ENCODE measurements around the gene CUBN.

Gene CUBN

DNA sequence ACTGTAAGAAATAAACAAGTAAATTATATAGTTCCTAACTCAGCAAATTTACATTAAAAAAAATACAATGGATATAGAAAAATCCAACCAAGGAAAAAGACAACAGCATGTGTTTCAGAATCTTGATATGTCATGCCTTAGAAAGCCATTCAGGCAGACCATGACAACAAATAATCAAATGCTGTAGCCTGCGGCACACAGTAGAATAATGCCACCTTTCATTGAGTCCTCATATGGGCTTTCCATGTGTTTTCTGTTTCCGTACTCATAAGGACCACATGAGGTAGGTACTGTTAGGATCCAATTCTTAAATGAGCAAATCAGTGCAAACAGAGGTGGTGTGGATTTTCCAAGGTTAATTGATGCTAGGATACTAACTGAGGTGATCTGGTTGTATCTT, 138.6 kb downstream of the CUBN start:
- DNase-seq (ENCODE audit: low read depth in 2 of 2): no peak

- DNase-seq (ENCODE audit: low read depth in 2 of 2): no peak
Measured at GRCh38 chr10:16989826-16990293, 139.8 kb downstream of the CUBN start.

- DNase-seq (ENCODE audit: low read depth in 2 of 2): no peak
Measured at GRCh38 chr10:16988900-16989299, 140.7 kb downstream of the CUBN start.

GRCh38 chr10:16987976-16988610, 141.5 kb downstream of the CUBN start:
- DNase-seq (ENCODE audit: low read depth in 2 of 2): no peak

- DNase-seq (ENCODE audit: low read depth in 2 of 2): no peak
Measured at GRCh38 chr10:16987206-16987621, 142.4 kb downstream of the CUBN start.

DNA sequence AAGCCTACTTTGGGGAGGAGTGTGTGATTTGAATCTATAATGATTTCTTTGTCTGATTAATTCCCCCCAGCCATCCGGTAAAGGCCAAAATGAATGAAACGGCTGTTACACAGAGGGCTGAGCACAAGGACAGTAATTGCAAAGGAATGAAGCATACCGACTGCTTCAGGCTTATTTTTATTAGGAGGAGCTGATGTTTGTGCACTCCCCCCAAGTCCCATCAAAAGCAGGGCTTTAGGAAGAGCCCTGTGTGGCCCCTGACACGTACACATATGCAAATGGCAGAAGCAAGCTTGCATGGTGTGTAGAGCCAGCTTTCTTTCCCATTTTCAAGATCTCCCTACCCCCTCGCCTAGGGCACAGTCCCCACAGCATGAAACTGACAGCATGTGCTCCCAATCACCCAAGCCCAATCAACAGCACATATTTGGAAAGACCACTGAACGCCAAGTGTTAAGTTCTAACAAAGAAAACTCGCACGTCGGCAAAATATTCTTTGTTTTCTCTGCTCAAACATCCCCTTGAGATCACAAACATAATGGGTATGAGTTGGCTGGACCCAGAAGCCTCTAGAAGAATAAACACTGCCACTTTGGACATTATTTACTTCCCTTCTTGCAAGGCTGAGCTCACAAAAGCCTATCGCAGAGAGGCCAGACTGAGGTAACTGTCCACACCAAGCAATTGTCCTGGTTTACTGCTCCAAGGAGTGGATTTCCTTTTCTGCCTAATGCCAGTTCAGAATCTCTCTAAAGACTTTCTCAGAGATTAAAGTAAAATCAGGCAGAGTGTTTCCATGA, 143.0 kb downstream of the CUBN start:
- no peak for DNase-seq (ENCODE audit: low read depth in 2 of 2)

GRCh38 chr10:16986082-16986405, 143.6 kb downstream of the CUBN start:
- no peak for DNase-seq (ENCODE audit: low read depth in 2 of 2)

GRCh38 chr10:16984242-16984641, 145.4 kb downstream of the CUBN start:
- no peak for DNase-seq (ENCODE audit: low read depth in 2 of 2)

DNA sequence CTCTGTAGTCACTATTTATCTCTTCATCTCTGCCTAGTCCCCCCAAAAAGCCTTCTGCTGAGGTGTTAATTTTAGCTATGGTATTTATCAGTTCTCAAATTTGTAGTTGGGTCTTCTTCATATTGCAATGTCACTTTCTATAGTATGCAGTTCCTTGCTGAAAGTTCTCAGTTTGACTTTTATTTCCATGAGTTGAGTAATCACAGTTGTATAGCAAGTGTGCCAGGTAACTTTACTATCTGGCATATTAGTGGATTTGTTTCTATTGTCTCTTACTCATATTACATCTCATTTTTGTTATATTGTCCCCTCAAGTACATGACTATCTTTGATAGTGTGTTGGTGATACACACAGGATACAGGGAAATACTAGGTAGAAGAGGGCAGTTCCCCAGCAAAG, 152.8 kb downstream of the CUBN start:
- DNase-seq (ENCODE audit: low read depth in 2 of 2): no peak

DNA sequence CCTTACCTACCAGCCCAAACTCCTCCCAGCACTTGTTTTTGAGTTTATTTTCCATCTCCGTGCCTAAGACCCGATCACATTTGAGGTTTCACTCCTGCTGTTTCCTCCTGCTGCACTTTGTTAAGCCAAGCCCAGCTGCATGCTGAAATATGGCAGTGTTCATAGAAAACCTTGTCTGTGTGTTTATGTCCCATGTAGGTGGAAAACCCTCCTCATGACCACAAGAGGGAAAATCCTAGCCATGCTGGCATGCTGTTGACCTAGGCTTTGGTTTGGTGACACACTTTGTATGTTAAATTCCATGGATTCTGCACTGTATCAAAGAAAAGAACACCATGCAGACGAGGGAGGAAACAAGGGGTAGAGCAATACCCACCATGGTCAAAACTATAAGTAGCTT, 154.4 kb downstream of the CUBN start:
- DNase-seq (ENCODE audit: low read depth in 2 of 2): no peak

DNA sequence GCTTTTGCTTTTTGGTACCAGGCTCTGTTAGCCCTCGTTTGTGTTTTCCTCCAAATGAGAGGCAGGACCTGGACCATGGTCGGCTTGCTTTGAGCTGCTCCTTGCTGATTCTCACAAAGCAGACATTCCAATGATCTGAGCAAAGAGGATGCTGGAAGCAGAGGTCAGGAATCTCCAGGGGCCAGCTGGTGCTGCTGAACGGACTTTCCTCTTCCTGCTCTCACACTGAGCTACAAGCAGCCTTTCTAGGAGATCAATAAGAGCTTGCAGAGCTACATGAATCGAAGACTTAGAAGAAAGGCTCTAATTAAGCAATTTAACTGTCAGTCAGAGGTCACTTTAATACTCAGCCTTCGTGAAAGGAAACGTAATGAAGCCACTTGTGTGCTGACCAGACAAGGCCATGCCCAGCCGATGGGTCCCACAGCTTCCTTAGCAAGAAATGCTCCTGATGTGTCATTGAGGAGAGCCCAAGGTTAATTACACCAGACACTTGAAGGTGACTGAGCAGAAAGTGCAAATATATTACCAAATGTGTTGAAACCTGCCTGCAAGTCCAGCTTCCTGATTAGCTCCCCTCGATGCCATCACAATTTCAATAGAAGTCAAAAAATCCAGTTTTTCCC, 161.1 kb downstream of the CUBN start:
- no peak for DNase-seq (ENCODE audit: low read depth in 2 of 2)

GRCh38 chr10:16967866-16968415, 161.7 kb downstream of the CUBN start:
- DNase-seq (ENCODE audit: low read depth in 2 of 2): no peak

GRCh38 chr10:16966991-16967865, 162.4 kb downstream of the CUBN start:
- DNase-seq (ENCODE audit: low read depth in 2 of 2): no peak

DNA sequence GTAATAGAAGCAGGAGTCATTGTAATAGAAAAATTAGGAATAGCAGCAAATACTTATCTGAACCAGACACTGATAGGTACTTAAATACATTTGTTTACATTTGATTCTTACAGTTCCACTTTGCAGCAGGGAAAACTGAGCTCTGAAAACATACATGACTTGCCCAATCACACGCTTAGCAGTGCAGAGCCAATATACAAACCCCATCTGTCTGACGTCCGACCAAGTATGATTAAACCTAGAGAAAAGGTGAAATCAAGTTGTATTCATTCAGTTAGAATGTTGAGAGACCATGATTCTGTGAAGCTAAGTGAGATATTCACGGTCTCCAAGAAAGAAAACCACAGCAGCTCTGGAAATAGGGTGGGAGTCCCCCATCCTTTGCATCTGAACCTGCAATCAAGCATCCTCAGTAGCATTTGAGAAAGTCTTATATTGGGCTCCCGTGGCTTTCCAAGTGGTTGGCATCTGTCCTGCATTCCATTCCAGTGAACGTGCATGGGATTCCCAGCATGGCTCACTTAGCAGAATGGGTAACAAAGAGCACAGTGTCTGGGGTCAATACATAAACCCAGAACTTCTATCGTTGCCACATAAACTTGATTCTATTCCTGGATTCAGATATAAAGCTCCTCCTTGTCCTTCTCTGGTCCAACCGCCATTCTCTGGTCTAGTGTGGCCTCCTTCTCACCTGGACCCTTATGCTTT, 163.7 kb downstream of the CUBN start:
- no peak for DNase-seq (ENCODE audit: low read depth in 2 of 2)

- no peak for DNase-seq (ENCODE audit: low read depth in 2 of 2)
Measured at GRCh38 chr10:16965344-16965616, 164.3 kb downstream of the CUBN start.

GRCh38 chr10:16964576-16965343, 164.9 kb downstream of the CUBN start:
- DNase-seq (ENCODE audit: low read depth in 2 of 2): no peak

GRCh38 chr10:16960551-16960950, 169.1 kb downstream of the CUBN start:
- DNase-seq (ENCODE audit: low read depth in 2 of 2): no peak

DNA sequence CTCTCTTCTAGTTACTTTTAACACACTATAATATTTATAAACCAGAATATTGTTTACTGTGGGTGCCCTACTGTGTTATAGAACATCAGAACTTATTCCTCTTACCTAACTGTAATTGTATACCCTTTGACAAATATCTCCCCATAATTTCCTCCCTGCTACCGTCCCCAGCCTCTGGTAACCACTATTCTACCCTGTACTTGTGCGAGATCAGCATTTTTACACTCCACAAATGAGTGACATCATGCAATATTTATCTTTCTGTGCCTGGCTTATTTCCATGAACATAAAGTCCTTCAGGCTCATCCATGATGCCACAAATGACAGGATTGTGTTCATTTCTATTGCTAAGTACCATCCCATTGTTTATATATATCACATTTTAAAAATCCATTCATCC, 172.6 kb downstream of the CUBN start:
- no peak for DNase-seq (ENCODE audit: low read depth in 2 of 2)

GRCh38 chr10:16954280-16955030, 175.2 kb downstream of the CUBN start:
- no peak for DNase-seq (ENCODE audit: low read depth in 2 of 2)

- no peak for DNase-seq (ENCODE audit: low read depth in 2 of 2)
Measured at GRCh38 chr10:16953270-16953669, 176.3 kb downstream of the CUBN start.
